HG02571 (cell line): ENCODE data around the gene ARHGEF17.
A peak's percentile ranks its signal among the peaks of the same experiment; 100 is the strongest.

ENCODE experiments used
- ATAC-seq: cut with Tn5 transposase; IDR thresholded peaks from one replicate; pipeline ENCODE4 v1.9.1; 2021; ENCODE audit warnings: mild to moderate bottlenecking, moderate library complexity; ENCODE audit not compliant: unreplicated experiment

Gene ARHGEF17

GRCh38 chr11:73312036-73312435 lies 4.0 kb downstream of the ARHGEF17 start:
- ATAC-seq, result no peak

GRCh38 chr11:73312851-73313327 lies 4.8 kb downstream of the ARHGEF17 start:
- ATAC-seq, result no peak

GRCh38 chr11:73313652-73314051 lies 5.6 kb downstream of the ARHGEF17 start:
- ATAC-seq, result no peak

GRCh38 chr11:73314117-73314961 lies 6.3 kb downstream of the ARHGEF17 start:
- ATAC-seq, result no peak

- ATAC-seq, result no peak
Measured at GRCh38 chr11:73315293-73316020, 7.4 kb downstream of the ARHGEF17 start.

- no peak for ATAC-seq
Measured at GRCh38 chr11:73316422-73316821, 8.3 kb downstream of the ARHGEF17 start.

GRCh38 chr11:73317373-73317772 lies 9.3 kb downstream of the ARHGEF17 start:
- ATAC-seq, result no peak

- no peak for ATAC-seq
Measured at GRCh38 chr11:73317803-73318202, 9.7 kb downstream of the ARHGEF17 start.

GRCh38 chr11:73318501-73319011 lies 10.5 kb downstream of the ARHGEF17 start:
- ATAC-seq, result no peak

GRCh38 chr11:73320763-73321603 lies 12.9 kb downstream of the ARHGEF17 start:
- ATAC-seq, result no peak

- no peak for ATAC-seq
Measured at GRCh38 chr11:73321604-73322381, 13.7 kb downstream of the ARHGEF17 start.

GRCh38 chr11:73322382-73323306 lies 14.6 kb downstream of the ARHGEF17 start:
- no peak for ATAC-seq

GRCh38 chr11:73323464-73323863 lies 15.4 kb downstream of the ARHGEF17 start:
- ATAC-seq, result no peak

- ATAC-seq, result no peak
Measured at GRCh38 chr11:73324116-73324515, 16.0 kb downstream of the ARHGEF17 start.

- no peak for ATAC-seq
Measured at GRCh38 chr11:73324665-73325035, 16.6 kb downstream of the ARHGEF17 start.

GRCh38 chr11:73325036-73325981 lies 17.2 kb downstream of the ARHGEF17 start:
- ATAC-seq, result peak; percentile 61

GRCh38 chr11:73326929-73327811 lies 19.1 kb downstream of the ARHGEF17 start:
- ATAC-seq, result no peak
